NB4 (cell line): ENCODE results near the gene AXIN2.

ENCODE experiments used
- DNase-seq: peaks from one replicate; pipeline ENCODE4 v3.0.0; 2010; ENCODE audit warnings: low read depth
- H3K4me3 ChIP-seq: one replicate; pipeline ENCODE4 v1.5.1; 2011; ENCODE audit warnings: mild to moderate bottlenecking, low read depth, low read length, moderate library complexity
- MAX ChIP-seq: IDR thresholded peaks from 2 replicates; pipeline ENCODE4 v1.6.1; 2011; ENCODE audit warnings: low read depth, low read length
- MYC ChIP-seq: IDR thresholded peaks from 2 replicates; pipeline ENCODE4 v1.6.1; 2011; ENCODE audit warnings: low read depth, low read length
- POLR2A ChIP-seq: IDR thresholded peaks from 2 replicates; pipeline ENCODE4 v1.6.1; 2011; ENCODE audit warnings: mild to moderate bottlenecking; ENCODE audit not compliant: insufficient read length; ENCODE audit errors: extremely low read depth
- TF ChIP-seq, protein P1 (sequence below): IDR thresholded peaks from one replicate; pipeline ENCODE4 v1.5.1; 2012; ENCODE audit warnings: low read depth, low read length

The AXIN2 gene

GRCh38 chr17:65496801-65497200, 64.6 kb downstream of the AXIN2 start:
- TF ChIP-seq MYC (no peak), POLR2A (no peak), MAX (no peak)
- TF ChIP-seq, protein P1, sequence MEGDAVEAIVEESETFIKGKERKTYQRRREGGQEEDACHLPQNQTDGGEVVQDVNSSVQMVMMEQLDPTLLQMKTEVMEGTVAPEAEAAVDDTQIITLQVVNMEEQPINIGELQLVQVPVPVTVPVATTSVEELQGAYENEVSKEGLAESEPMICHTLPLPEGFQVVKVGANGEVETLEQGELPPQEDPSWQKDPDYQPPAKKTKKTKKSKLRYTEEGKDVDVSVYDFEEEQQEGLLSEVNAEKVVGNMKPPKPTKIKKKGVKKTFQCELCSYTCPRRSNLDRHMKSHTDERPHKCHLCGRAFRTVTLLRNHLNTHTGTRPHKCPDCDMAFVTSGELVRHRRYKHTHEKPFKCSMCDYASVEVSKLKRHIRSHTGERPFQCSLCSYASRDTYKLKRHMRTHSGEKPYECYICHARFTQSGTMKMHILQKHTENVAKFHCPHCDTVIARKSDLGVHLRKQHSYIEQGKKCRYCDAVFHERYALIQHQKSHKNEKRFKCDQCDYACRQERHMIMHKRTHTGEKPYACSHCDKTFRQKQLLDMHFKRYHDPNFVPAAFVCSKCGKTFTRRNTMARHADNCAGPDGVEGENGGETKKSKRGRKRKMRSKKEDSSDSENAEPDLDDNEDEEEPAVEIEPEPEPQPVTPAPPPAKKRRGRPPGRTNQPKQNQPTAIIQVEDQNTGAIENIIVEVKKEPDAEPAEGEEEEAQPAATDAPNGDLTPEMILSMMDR: no peak
- DNase-seq: no peak
- H3K4me3 ChIP-seq: no peak overlapping the region

DNA sequence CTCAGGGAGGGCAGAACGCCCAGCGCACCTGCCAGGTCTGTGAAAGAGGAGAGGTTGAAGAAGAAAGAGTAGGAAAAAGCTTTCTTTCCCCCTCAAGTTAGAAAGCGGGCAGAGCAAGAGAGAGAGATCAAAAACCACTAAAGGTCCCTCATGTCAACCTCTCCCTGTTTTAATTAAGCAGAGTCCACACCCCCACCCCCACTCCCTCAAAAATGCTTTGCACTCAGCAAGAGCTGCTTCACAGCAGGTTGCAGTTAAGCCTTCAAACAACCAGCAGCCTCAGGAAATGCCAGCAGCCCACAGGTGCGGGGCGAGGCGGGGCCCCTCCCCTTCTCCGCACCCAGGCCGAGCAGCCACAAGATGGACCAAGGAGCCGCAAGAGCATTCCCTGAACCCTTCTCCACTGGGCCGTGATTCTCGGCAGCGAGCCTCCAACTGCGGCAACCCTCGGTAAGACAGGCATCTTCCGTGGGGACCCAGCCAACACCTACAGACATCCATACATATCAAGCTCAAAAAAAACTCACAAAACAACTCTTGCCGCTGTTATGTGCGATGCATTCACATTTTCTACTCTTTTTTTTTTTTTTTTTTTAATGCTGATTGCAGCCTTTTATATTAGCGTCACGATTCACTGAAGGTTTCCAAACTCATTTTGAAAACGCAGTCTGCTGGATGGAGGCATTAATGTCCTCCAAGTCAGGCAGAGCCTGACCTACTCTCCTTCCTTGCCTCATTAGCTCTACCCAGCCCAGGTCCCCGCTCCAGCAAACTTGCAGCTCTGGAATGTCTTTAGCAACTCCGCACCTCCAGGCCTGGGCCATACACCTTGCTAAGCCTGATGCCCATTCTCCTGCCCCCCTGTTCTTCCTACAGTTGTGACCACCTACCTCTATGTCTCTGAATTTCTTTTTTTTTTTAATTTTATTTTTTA, 66.1 kb downstream of the AXIN2 start:
- no peak overlapping the region for H3K4me3 ChIP-seq
- no peak for DNase-seq
- TF ChIP-seq, protein P1: no peak
- TF ChIP-seq MYC (no peak), MAX (no peak), POLR2A (no peak)

DNA sequence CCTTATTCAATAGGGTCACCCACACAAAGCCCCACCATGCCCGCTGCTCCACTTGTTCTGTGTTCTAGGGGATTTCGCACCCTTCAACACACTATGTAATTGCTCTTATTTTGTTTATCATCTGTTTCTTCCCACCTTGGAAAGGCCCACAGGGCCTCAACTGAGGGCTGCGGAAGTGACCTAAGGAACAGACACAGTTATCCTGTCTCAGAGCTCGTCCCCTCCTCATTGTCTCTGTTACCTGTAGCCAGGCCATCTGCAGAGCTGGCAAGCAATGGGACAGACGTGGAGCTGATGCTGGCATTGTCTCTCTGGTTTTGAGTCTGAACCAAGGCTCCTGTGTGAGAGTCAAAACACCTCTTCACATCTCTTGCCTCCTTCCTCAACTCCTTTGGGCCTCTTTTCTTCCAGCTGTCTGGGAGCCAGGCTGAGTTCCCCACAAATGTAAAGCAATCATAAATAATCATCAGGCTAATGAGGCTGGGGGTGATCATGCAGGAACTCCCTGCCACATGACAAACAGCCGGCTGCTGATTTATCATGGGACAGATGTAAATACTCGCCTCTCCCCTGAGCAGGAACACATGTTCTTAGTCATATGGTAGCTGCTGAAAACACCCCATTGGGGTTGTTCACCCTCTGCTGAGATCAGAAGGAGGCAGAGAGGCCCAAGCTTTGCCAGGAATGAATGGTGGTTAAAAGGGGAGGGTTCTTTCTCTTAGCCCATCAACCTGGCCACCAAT, 71.9 kb downstream of the AXIN2 start:
- no peak for DNase-seq
- H3K4me3 ChIP-seq: no peak overlapping the region
- TF ChIP-seq, protein P1: no peak
- no peak for TF ChIP-seq MYC
- TF ChIP-seq POLR2A: no peak
- TF ChIP-seq MAX: no peak

DNA sequence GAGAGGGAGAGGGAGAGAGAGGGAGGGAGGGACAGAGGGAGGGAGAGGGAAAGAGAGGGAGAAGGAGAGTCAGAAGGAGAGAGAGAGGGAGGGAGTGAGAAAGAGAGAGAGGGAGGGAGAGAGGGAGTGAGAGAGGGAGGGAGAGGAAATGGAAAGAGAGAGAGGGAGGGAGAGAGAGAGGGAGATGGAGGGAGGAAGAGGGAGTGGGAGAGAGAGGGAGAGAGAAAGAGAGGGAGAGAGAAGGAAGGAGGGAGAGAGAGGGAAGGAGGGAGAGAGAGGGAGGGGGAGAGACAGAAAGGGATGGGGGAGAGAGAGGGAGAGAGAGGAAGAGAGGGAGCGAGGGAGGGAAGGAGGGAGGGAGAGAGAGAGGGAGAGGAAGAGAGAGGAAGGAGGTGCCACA, 72.8 kb downstream of the AXIN2 start:
- DNase-seq: no peak
- TF ChIP-seq, protein P1: no peak
- TF ChIP-seq POLR2A: no peak
- no peak for TF ChIP-seq MAX
- TF ChIP-seq MYC: no peak
- H3K4me3 ChIP-seq: no peak overlapping the region

- no peak overlapping the region for H3K4me3 ChIP-seq
- TF ChIP-seq MYC (no peak), MAX (no peak), POLR2A (no peak)
- TF ChIP-seq, protein P1: no peak
- DNase-seq: no peak
These were observed 73.5 kb downstream of the AXIN2 start for GRCh38 chr17:65487990-65488389.
